Fibroblast of skin of back (primary cell): Measurements from ENCODE around the gene CPVL.
A peak's percentile ranks its signal among the peaks of the same experiment; 100 is the strongest.

ENCODE experiments used
- DNase-seq: peaks from one replicate; pipeline ENCODE4 v3.0.0-alpha.2; 2013

The CPVL gene

GRCh38 chr7:29090151-29090805, 56.1 kb downstream of the CPVL start:
- no peak for DNase-seq

GRCh38 chr7:29087840-29088170, 58.5 kb downstream of the CPVL start:
- no peak for DNase-seq

DNA sequence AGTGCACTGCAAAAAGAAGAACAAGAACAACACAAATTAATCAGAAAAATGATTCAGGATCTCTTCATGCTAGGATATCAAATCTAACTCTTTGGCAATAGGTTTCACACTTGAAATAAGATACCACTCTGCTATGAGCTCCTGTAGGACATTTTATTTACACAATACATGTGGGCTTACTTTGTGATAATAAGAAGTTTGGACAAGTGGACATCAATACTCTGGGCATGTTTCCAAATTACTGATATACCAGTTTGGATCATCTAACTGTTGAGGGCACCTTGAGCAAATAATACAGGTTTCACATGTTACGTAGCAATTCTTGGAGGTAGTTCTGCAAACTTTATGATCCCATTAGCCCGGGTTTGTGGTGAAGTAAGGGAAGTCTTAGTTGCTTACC, 59.8 kb downstream of the CPVL start:
- DNase-seq: no peak

DNA sequence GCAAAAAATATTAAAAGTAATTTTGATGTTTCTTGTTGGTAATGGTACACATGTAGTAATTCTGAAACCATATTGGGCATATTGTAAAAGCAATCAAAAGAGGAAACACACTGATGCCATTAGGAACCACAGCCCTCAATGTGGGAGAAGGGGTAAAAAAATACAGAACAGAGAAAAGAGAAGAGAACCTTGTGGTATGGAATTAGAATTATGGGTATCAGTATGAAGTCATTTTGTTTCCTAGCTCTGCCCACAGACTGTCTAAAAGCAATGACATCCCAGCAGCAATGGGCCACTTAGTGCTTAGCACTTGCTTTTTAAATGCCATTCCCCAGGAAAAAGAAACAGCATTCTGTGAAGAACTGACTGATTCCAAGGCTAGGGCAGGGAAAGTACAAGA, 61.5 kb downstream of the CPVL start:
- DNase-seq: no peak

DNA sequence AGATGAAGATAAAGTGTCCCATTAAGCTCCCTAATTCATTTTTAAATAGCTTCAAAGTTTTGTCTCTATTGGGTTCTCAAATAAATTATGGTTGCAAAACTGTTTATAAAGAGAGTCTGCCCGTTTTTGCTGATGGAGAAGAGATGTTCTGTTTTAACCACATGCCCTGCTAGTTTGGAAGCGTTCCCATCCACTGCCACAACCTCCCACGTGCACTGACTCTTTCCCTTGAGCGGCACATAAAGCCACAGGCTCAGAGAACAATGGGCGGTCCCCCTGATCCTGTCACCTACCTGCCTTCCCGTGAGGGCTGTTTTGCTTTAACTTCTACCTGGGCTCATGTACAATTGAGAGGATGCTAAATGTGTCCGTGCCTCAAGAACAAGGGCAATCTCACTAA, 65.5 kb downstream of the CPVL start:
- no peak for DNase-seq

- DNase-seq: no peak
Measured at GRCh38 chr7:29078311-29079260, 67.8 kb downstream of the CPVL start.

GRCh38 chr7:29077854-29078253, 68.5 kb downstream of the CPVL start:
- DNase-seq: peak; percentile 72

DNA sequence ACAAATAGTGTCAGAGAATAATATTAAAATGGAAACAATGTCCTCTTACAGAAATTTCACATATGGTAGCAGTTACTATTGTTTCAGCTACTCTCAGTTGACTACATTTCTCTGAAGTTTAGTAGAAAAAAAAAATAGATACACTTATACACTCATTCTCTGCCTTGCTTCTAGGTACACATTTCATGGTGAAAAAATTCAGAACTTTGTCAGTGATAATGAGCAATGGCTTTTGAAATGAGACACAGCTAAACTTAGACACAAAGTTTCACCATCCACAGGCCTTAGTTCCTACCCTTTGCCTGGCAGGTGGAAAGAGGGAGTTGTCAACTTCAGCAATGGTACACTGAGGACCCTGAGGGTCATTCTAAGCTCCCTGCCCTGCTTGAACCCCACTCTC, 69.2 kb downstream of the CPVL start:
- DNase-seq: peak; percentile 20

GRCh38 chr7:29076631-29077030, 69.7 kb downstream of the CPVL start:
- DNase-seq: no peak

DNA sequence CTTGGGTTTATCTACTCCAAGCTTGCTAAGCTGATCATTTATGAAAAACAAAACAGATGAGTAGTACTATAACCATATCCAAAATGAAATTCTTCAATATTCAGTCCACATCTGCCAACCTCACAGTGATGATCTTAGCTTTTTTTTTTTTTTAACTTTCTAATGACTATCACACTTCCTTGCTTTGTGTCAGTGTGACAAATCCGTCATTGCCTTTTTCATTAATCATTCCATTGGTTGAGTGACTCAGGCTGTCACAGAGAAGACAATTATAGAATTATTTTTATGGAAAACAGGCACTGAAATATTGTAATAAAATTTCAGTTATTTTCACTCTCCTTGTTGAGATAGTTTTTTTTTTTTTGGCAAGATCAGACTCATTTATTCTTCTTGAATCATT, 70.7 kb downstream of the CPVL start:
- peak; percentile 61 for DNase-seq

- no peak for DNase-seq
Measured at GRCh38 chr7:29071203-29071874, 75.0 kb downstream of the CPVL start.

DNA sequence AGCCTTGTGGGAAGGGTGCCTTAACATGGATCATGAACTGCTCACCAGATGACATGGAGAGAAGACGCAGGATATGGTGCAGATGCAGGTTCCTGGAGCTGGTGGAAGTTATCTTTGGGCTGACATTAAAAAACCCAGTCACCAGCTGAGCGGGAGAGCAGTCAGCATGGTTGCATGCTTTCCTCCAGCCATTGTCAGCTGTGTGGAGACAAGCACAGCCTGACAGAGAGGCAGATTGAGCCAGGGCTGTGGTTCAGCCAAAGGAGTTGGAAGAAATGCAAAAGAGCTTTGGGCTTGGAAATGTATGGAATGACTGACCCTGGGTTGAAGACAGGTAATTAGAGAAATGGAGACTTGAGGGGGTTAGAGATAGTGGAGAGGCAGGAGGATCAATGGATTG, 79.7 kb downstream of the CPVL start:
- no peak for DNase-seq

DNA sequence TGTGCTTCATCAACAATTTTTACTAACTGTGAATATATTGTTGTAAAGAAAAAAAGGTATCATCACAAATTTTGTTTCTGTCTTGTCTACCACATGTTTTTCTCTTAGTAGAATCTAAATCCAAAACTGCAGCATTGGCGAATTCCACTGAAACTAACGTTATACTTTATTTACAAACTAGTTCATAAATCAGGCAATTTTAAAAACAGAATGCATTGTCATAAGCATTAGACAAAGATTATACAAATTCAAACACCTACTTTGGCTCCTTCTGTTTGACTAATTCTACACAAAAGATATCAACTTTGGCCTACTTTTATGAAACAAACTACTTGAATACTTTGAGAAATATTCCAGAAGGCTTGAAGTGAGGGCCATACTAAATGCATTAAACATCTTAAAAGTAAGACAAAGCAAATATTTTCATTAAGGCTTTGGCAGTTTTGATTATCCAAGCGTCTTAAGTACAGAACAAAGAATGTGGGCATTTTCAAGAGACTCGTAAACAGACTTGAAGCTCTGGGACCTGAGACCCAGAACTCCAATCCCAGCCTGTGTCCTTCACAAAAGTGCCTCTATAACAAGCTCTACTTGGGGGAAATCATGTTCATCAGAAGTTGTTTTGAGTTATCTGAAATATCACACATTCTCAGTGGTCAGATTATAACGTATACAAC, 81.0 kb downstream of the CPVL start:
- no peak for DNase-seq

- DNase-seq: no peak
Measured at GRCh38 chr7:29063872-29064271, 82.5 kb downstream of the CPVL start.

- DNase-seq: no peak
Measured at GRCh38 chr7:29063236-29063635, 83.1 kb downstream of the CPVL start.

- DNase-seq: no peak
Measured at GRCh38 chr7:29053105-29053872, 93.0 kb downstream of the CPVL start.

- DNase-seq: no peak
Measured at GRCh38 chr7:29046978-29047377, 99.4 kb downstream of the CPVL start.

DNA sequence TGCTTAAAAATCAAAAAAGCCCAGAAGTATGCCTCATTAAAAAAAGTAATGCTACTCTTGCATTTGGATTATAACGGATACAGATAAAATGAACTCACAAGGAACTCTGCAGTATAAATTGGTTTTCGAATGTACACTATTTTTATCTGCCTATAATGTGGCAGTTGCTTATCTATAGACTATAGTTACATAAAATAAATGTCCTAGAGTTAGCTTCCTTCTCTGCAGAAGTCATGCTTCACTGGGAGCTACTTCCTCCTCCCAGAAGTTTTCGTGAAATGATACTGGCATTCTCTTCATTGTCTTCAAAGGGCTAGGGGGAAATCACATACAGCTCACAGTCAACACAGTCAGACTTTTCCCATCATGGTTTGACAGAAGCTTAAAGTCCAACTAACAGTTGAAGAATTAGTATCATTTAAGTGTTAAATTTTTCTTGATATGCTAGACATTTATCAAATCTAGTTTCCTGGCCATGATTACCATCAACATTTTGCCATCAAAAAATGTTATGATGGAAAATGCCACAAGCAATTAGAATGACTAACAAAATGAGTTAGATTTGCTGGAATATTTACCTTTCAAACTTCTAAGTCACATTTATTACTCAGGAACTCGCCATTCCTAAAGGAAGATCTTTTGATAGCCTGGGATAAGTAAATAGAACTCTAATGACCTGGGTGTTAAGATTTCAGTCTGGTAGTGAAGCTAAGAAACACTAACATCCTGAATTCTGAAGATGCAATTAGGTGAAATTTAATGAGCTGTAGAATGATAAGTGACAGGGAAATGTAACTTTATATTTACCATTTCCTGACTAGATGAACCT, 100.9 kb downstream of the CPVL start:
- no peak for DNase-seq

- peak; percentile 92 for DNase-seq
Measured at GRCh38 chr7:29044554-29044953, 101.8 kb downstream of the CPVL start.

DNA sequence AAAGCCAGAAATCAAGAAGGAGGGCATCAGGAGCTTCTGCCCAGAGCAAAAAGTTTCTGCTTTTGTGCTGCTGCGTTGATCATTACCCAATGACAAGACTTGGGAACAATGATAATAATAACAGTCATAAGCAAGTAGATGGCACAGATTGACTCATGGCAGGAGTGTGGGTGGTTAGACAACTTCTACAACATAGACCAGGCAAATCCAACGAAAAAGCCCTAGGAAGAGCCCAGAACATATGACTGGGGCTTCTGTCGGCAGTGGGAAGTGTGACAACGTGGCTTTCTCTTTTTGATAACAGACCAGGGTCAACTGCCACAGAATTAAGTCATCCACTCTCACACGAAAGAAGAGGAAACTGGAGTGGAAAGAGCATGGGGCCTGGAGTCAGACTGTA, 102.8 kb downstream of the CPVL start:
- DNase-seq: no peak

GRCh38 chr7:29042824-29043231, 103.5 kb downstream of the CPVL start:
- no peak for DNase-seq
